HT1080 (cell line): ENCODE results near the gene ITPRIPL2. TPM values are rescaled to one million over a fixed set of nuclear protein-coding genes. Genes with fewer than 3 reads are reported as not detected.
A peak's percentile ranks its signal among the peaks of the same experiment; 100 is the strongest.

Experiments used
- DNase-seq: peaks from one replicate; pipeline ENCODE4 v3.0.0-alpha.2; 2015; ENCODE audit warnings: low read depth
- total RNA-seq: library from RNA; depleted of rRNA; stranded (reverse); fragments of >200 nt; shearing (Covaris generic); gene quantifications from 2 replicates; pipeline ENCODE4 v1.2.3, GENCODE V29; 2014

Gene ITPRIPL2
- total RNA-seq, 1 experiment from 2014 or later, result 29.0 TPM

DNA sequence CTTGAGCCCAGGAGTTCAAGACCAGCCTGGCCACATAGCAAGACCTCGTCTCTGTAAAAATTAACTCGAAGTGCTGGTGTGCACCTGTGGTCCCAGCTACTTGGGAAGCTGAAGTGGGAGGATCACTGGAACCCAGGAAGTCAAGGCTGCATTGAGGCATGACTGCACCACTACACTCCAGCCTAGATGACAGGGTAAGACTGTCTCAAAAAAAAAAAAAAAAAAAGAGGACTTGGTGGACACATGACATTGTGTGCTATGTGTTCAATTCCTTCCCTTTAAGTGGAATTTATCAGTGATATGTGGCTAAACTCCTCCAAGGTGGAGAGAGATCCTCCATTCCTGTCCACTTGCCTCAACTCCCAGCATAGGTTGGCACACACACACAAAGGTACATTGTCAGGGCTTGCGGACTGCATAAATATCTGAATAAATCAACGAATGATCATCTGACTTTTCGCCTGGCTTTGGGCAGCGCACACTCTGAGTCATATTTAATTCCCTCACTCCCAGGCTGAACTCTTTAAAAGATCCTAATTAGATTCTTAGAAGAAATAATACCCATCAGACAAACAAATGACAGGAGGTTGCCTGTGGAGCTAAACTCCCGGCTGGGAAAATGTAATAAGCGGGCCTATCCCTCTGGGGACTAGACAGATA is 29.3 kb downstream of the ITPRIPL2 start:
- DNase-seq, result no peak

GRCh38 chr16:19143599-19143956 is 29.8 kb downstream of the ITPRIPL2 start:
- DNase-seq, result no peak

DNA sequence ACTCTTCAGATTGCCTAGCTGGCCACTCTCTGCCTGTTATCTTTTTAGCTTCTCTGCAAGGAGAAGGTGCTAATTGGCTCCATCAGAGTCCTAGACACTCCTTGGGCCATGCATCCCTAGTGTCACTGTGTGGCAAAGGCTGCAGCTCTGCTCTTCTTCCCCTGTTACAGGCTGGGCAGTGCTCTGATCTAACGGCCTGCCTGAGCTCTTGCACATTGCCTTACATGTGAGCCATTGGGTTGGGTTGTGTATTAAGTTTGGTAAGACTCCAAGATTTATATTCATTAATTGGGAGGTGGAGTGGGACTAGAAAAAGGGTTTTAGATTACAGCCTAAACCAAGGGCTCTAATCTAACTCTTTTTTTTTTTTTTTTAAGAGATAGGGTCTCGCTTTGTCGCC is 31.2 kb downstream of the ITPRIPL2 start:
- no peak for DNase-seq

DNA sequence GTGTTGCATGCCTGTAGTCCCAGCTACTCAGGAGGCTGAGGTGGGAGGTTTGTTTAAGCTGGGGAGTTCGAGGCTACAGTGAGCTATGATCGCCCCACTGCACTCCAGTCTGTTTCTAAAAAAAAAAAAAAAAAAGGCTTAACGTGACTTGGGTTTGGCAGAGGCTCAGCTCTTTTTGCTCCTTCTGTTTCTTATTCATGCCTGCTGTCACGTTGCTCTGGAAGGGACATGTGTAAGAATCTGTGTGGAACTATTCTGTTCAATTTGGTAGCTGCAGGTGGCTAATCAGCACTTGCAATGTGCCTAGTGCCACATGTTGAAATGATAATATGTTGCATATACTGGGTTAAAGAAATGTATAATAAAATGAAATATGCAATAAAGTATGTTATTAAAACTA is 33.4 kb downstream of the ITPRIPL2 start:
- no peak for DNase-seq

GRCh38 chr16:19147627-19148026 is 33.9 kb downstream of the ITPRIPL2 start:
- DNase-seq, result no peak

- DNase-seq, result no peak
Observed at GRCh38 chr16:19148189-19148588, 34.4 kb downstream of the ITPRIPL2 start.

GRCh38 chr16:19151310-19151709 is 37.5 kb downstream of the ITPRIPL2 start:
- no peak for DNase-seq

- DNase-seq, result no peak
Observed at GRCh38 chr16:19152042-19152441, 38.3 kb downstream of the ITPRIPL2 start.

DNA sequence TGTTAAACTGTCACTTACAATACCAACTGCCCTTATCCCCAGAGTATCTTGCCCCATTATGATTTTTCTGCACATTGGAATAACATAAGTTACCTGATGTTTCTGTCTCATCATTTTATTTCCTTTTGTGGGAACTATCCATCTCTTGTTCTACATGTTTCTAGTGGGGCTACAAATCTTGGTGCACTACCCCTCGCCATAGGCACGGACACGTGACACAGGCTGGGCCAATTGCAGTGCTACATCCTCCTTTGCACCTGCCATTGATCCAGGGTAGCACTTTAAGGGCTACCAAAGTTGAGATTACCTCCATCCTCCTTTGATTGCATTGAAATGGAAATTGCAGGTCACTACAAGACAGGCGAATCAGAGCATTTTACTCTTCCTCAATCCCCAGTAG is 40.1 kb downstream of the ITPRIPL2 start:
- DNase-seq, result peak; percentile 44

- no peak for DNase-seq
Observed at GRCh38 chr16:19162085-19162484, 48.3 kb downstream of the ITPRIPL2 start.

- DNase-seq, result no peak
Observed at GRCh38 chr16:19163215-19163614, 49.5 kb downstream of the ITPRIPL2 start.

GRCh38 chr16:19164285-19164684 is 50.5 kb downstream of the ITPRIPL2 start:
- DNase-seq, result no peak

GRCh38 chr16:19165101-19165500 is 51.3 kb downstream of the ITPRIPL2 start:
- no peak for DNase-seq

- DNase-seq, result no peak
Observed at GRCh38 chr16:19166500-19166899, 52.7 kb downstream of the ITPRIPL2 start.

DNA sequence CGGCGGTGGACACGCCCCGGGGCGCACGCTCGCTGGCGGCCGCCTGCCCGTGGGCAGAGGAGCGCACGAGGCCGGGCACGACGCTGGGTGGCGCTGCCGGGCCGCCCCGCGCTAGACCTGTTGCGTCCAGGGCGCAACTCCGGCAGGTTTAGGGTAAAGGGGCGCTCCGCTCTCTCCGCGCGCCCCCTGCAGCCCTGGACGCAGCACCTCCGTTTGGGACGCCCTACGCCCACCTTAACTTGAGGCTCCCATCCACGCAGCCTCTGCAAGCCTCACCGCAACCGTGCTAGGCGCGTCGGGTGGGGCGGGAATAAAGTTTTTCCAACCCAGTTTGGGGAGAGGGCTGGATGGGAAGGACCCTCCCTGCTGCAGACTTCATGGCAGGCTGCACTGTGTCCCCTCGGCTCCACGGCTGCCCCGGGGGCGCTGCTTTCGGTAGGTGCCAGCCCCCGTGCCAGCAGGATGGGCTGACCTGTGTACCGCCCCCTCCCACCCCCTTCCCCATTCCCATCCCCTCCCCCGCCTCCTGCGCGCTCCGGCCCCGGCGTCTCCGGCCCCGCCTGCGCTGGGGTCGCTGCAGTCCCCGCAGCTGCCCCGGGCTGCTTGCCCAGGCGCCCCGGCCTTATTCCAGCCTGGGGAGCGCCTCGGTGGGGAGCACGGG is 54.1 kb downstream of the ITPRIPL2 start, which contains the start of gene SYT17:
SYT17 (plus strand) TSS at position 531 of the 661 bp plus-strand sequence. CDS start 407 bp downstream, outside the sequence.
- peak; percentile 63 for DNase-seq

DNA sequence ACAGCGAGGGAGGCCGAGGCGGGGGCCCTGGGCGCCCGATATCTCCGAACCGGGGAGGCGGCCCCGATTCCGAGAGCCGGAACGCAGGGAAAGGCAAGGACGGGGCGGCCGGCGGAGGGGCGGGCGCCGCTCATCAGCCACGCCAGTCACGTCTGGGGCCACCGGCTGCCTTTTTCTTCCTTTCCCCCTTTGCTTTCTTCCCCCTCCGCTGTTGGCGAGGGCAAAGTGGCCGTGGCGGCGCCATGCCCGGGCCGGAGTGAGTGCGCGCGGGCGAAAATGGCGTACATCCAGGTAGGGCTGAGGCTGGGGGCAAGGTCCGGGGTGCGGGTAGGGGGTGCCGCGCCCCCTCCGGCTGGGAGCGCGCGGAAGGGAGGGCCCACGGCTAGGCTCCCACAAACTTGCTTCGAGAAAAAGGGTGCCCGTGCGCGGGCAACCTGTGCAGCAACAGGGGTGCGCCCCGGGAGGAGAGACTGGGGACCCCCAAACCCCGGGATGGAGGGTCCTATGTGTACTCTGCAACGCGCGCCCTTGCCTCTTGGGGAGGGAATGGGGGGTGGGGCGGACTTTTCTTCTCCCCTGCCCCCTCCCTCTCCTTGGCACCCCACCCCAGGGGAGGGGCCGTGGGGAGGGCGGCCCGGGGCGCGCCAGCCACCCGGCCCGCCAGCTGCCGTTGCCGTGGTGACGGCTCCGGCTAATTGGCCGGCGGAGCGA is 54.8 kb downstream of the ITPRIPL2 start:
- DNase-seq, result no peak

DNA sequence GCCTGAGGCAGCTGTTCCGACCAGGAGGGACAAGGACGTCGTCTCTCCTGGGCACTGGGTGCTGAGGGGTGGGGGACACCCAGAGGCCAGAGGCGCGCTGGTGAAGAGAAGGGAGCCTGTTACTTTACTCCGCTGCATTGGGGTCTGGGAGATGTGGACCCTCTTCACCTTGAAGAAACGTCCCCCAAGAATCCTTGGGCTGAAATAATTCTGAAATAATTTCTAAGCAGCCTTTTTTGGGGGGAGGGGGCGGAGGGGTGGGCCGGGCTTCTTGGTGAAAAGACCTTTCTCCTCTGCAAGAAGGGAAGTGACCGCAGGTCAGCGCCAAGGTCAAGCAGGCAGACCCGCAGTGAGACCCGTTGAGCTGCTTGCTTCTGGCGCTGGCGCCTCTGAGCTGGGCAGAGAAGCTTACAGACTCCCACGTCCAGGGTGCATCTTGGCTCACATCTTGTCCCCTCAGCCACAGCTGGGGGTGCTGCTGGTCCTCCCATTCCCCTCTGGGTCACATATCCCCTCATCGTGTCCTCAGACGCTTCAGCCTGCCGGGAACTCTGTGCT is 55.4 kb downstream of the ITPRIPL2 start:
- DNase-seq, result no peak

GRCh38 chr16:19170043-19170655 is 56.4 kb downstream of the ITPRIPL2 start:
- no peak for DNase-seq
